H1 (cell line): ENCODE data around the gene PSPN. TPM values are rescaled to one million over a fixed set of nuclear protein-coding genes. Genes with fewer than 3 reads are reported as not detected.

ENCODE experiments used
- CTCF ChIA-PET: fragments of 300-600 bp; sonication (Branson Sonifier 250); formaldehyde crosslinking; loops from one replicate; lab custom pipeline; 2021; ENCODE audit not compliant: partially characterized antibody; lab: Charles Lee
- POLR2A ChIA-PET: fragments of 300-600 bp; sonication (Branson Sonifier 250); formaldehyde crosslinking; loops from one replicate; lab custom pipeline; 2021; ENCODE audit warnings: inconsistent platforms; ENCODE audit not compliant: partially characterized antibody; lab: Charles Lee
- DNase-seq, 2 experiments: peaks; one replicate each; pipeline versions ENCODE4 v3.0.0 to v3.0.0-alpha.2; 2010 to 2022; ENCODE audit warnings: low spot score in 2 of 2, low read depth in 1 of 2, mixed read lengths in 1 of 2
- FAIRE-seq: peaks from 2 replicates; lab custom pipeline; 2011; peaks lifted over from hg19 to GRCh38; lab: Jason Lieb, UNC
- H2AFZ ChIP-seq: 2 replicates; pipeline ENCODE4 v1.8.1; 2012; ENCODE audit warnings: low read length, inconsistent platforms
- H2AK5ac ChIP-seq: 2 replicates; pipeline ENCODE4 v1.6.1; 2013; ENCODE audit warnings: low read depth, low read length
- H2BK120ac ChIP-seq: replicated peaks from 2 replicates; pipeline ENCODE3; 2013; ENCODE audit warnings: low read depth, low read length, inconsistent platforms
- H2BK12ac ChIP-seq: 2 replicates; pipeline ENCODE4 v1.6.1; 2013; ENCODE audit warnings: low read depth, low read length
- H2BK15ac ChIP-seq: 2 replicates; pipeline ENCODE4 v1.6.1; 2013; ENCODE audit warnings: low read length
- H2BK20ac ChIP-seq: 2 replicates; pipeline ENCODE4 v1.6.1; 2013; ENCODE audit warnings: low read length
- H2BK5ac ChIP-seq: 2 replicates; pipeline ENCODE4 v1.6.1; 2013; ENCODE audit warnings: low read depth, low read length
- H3K14ac ChIP-seq: 2 replicates; pipeline ENCODE4 v1.6.1; 2013; ENCODE audit warnings: inconsistent platforms; ENCODE audit not compliant: insufficient read length
- H3K18ac ChIP-seq: 2 replicates; pipeline ENCODE4 v1.6.1; 2013; ENCODE audit warnings: low read length; ENCODE audit errors: extremely low read depth
- H3K23ac ChIP-seq: 2 replicates; pipeline ENCODE4 v1.6.1; 2013; ENCODE audit warnings: inconsistent platforms; ENCODE audit not compliant: insufficient read length
- H3K23me2 ChIP-seq: 2 replicates; pipeline ENCODE4 v1.6.1; 2013; ENCODE audit warnings: low read depth, low read length
- H3K27ac ChIP-seq: 2 replicates; pipeline ENCODE4 v1.6.1; 2011; ENCODE audit warnings: low read depth, low read length, inconsistent platforms
- H3K27me3 ChIP-seq, 4 experiments: replicated peaks in 1 of 4; 1 replicate in 1 of 4; 2 replicates in 3 of 4; pipeline versions ENCODE4 v1.6.1 to v1.8.1; 2011 to 2013; ENCODE audit warnings: low read length in 3 of 4, mild to moderate bottlenecking in 3 of 4, inconsistent platforms in 2 of 4, mixed read lengths in 2 of 4, moderate library complexity in 1 of 4; ENCODE audit not compliant: control insufficient read depth in 3 of 4, insufficient read depth in 3 of 4; ENCODE audit errors: extremely low read depth in 1 of 4
- H3K36me3 ChIP-seq, 4 experiments: 2 replicates each; pipeline versions ENCODE4 v1.6.1 to v1.8.1; 2011 to 2013; ENCODE audit warnings: mild to moderate bottlenecking in 4 of 4, low read length in 3 of 4, moderate library complexity in 2 of 4, control low read depth in 1 of 4, inconsistent platforms in 1 of 4; ENCODE audit not compliant: insufficient read depth in 4 of 4, control insufficient read depth in 2 of 4
- H3K4ac ChIP-seq: replicated peaks from 2 replicates; pipeline ENCODE3; 2013; ENCODE audit warnings: low read length, low read depth, mixed read lengths, inconsistent platforms; ENCODE audit not compliant: insufficient read length
- H3K4me1 ChIP-seq, 4 experiments: replicated peaks in 1 of 4; 1 replicate in 1 of 4; 2 replicates in 3 of 4; pipeline versions ENCODE4 v1.6.1 to v1.8.1; 2011 to 2013; ENCODE audit warnings: low read length in 3 of 4, inconsistent platforms in 2 of 4, mixed read lengths in 1 of 4; ENCODE audit not compliant: insufficient read depth in 4 of 4, control insufficient read depth in 3 of 4
- H3K4me2 ChIP-seq, 2 experiments: 2 replicates each; pipeline versions ENCODE4 v1.6.1 to v1.8.1; 2011 to 2013; ENCODE audit warnings: low read depth in 2 of 2, low read length in 2 of 2, control low read depth in 1 of 2, inconsistent platforms in 1 of 2, mild to moderate bottlenecking in 1 of 2; ENCODE audit not compliant: insufficient read depth in 1 of 2
- H3K4me3 ChIP-seq, 4 experiments: fragments of 200-600, 300-600 bp in 1 of 4; sonication (generic), shearing (Covaris generic), sonication (Bioruptor Twin) in 1 of 4; 2 replicates each; pipeline versions ENCODE4 v1.5.1 to v1.8.1; 2011 to 2016; ENCODE audit warnings: low read length in 4 of 4, low read depth in 3 of 4, control low read depth in 2 of 4, inconsistent platforms in 2 of 4, mild to moderate bottlenecking in 2 of 4, mixed read lengths in 1 of 4, moderate library complexity in 1 of 4; ENCODE audit not compliant: insufficient read depth in 2 of 4; ENCODE audit errors: extremely low read depth in 1 of 4
- H3K56ac ChIP-seq: replicated peaks from 2 replicates; pipeline ENCODE3; 2013; ENCODE audit warnings: low read depth, mild to moderate bottlenecking, mixed read lengths, low read length, inconsistent platforms; ENCODE audit not compliant: insufficient read length
- H3K79me1 ChIP-seq: 2 replicates; pipeline ENCODE4 v1.6.1; 2013; ENCODE audit warnings: low read depth, low read length, control low read depth
- H3K79me2 ChIP-seq, 2 experiments: 2 replicates each; pipeline versions ENCODE4 v1.6.1 to v1.8.1; 2012 to 2013; ENCODE audit warnings: low read length in 2 of 2, mild to moderate bottlenecking in 2 of 2, inconsistent platforms in 1 of 2; ENCODE audit not compliant: insufficient read depth in 2 of 2, control insufficient read depth in 1 of 2
- H3K9ac ChIP-seq, 4 experiments: replicated peaks in 1 of 4; 1 replicate in 1 of 4; 2 replicates in 3 of 4; pipeline versions ENCODE4 v1.6.1 to v1.8.1; 2011 to 2013; ENCODE audit warnings: low read depth in 3 of 4, low read length in 3 of 4, control low read depth in 2 of 4, mild to moderate bottlenecking in 2 of 4, moderate library complexity in 2 of 4, inconsistent platforms in 1 of 4; ENCODE audit errors: extremely low read depth in 1 of 4
- H3K9me3 ChIP-seq, 2 experiments: 2 replicates each; pipeline versions ENCODE4 v1.6.1 to v1.8.1; 2012 to 2013; ENCODE audit warnings: mild to moderate bottlenecking in 2 of 2, moderate library complexity in 2 of 2, control low read depth in 1 of 2, inconsistent platforms in 1 of 2, low read depth in 1 of 2, low read length in 1 of 2, mixed read lengths in 1 of 2; ENCODE audit not compliant: insufficient read depth in 2 of 2
- H4K20me1 ChIP-seq, 2 experiments: replicated peaks in 1 of 2; 2 replicates each; pipeline versions ENCODE3 to v1.8.1; 2011 to 2013; ENCODE audit warnings: inconsistent platforms in 2 of 2, low read length in 2 of 2, mild to moderate bottlenecking in 1 of 2; ENCODE audit not compliant: insufficient read depth in 2 of 2, control insufficient read depth in 1 of 2
- H4K5ac ChIP-seq: 2 replicates; pipeline ENCODE4 v1.6.1; 2013; ENCODE audit warnings: low read length, low read depth, mixed read lengths, inconsistent platforms; ENCODE audit not compliant: insufficient read length
- H4K8ac ChIP-seq: 2 replicates; pipeline ENCODE4 v1.8.0; 2013; ENCODE audit warnings: mild to moderate bottlenecking, moderate library complexity, low read length, inconsistent platforms; ENCODE audit not compliant: insufficient read depth; ENCODE audit errors: extremely low read depth
- H4K91ac ChIP-seq: replicated peaks from 2 replicates; pipeline ENCODE3; 2013; ENCODE audit warnings: low read length, mixed read lengths, inconsistent platforms; ENCODE audit not compliant: insufficient read length
- CBX5 ChIP-seq: fragments of 300-800, 300-1000 bp; sonication (generic); IDR thresholded peaks from 2 replicates; pipeline ENCODE4 v1.7.1; 2016; ENCODE audit warnings: antibody characterized with exemption, low read length, low read depth
- FOSL1 ChIP-seq: IDR thresholded peaks from 2 replicates; pipeline ENCODE4 v1.6.1; 2011; ENCODE audit warnings: mild to moderate bottlenecking, low read depth, low read length, moderate library complexity; ENCODE audit not compliant: insufficient read depth
- GABPA ChIP-seq: IDR thresholded peaks from 2 replicates; pipeline ENCODE4 v1.6.1; 2011; ENCODE audit warnings: mild to moderate bottlenecking, low read length, moderate library complexity, borderline replicate concordance; ENCODE audit not compliant: insufficient read depth
- KDM5A ChIP-seq: fragments of 200-600 bp; IDR thresholded peaks from 2 replicates; pipeline ENCODE4 v1.7.1; 2012; ENCODE audit warnings: mild to moderate bottlenecking, low read length, inconsistent platforms, mixed read lengths
- PHF8 ChIP-seq: fragments of 200-600 bp; sonication (generic); conservative IDR thresholded peaks from 2 replicates; pipeline ENCODE4 v1.7.1; 2012; ENCODE audit warnings: low read depth, mild to moderate bottlenecking, inconsistent platforms, low read length, moderate library complexity
- POLR2A ChIP-seq, 2 experiments: IDR thresholded peaks; 1 replicate in 1 of 2; 2 replicates in 1 of 2; pipeline ENCODE4 v1.6.1; 2011; ENCODE audit warnings: low read depth in 2 of 2, low read length in 2 of 2, mild to moderate bottlenecking in 2 of 2; ENCODE audit errors: control extremely low read depth in 1 of 2
- POLR2AphosphoS5 ChIP-seq: IDR thresholded peaks from 2 replicates; pipeline ENCODE4 v1.6.1; 2011; ENCODE audit warnings: low read depth, low read length
- RFX5 ChIP-seq: IDR thresholded peaks from 2 replicates; pipeline ENCODE4 v1.6.1; 2011; ENCODE audit warnings: low read depth, low read length, improper control_type of control experiment, borderline replicate concordance
- USF2 ChIP-seq: IDR thresholded peaks from 2 replicates; pipeline ENCODE4 v1.6.1; 2011; ENCODE audit warnings: low read length, improper control_type of control experiment
- WGBS, 2 experiments: shearing (Covaris generic) in 1 of 2; methylation state at CpG; one replicate each; pipeline versions ENCODE4 v1.1.6 to v1.1.7; 2013 to 2015; ENCODE audit warnings: low lambda C conversion rate in 2 of 2, mixed read lengths in 2 of 2, inconsistent platforms in 1 of 2, low coverage in 1 of 2, missing lambda C conversion rate in 1 of 2; ENCODE audit not compliant: insufficient replicate concordance in 2 of 2, insufficient coverage in 1 of 2, insufficient read length in 1 of 2; ENCODE audit errors: extremely low coverage in 1 of 2, missing lambda C conversion rate in 1 of 2; 5-methylcytosine and 5-hydroxymethylcytosine counted together
- polyA plus RNA-seq, 7 experiments: library from polyadenylated mRNA; depleted of rRNA in 3 of 7; stranded (reverse) in 5 of 7; unstranded in 2 of 7; fragments of >200 nt in 5 of 7; fragments of 200-250 nt in 2 of 7; gene quantifications; 1 replicate in 5 of 7; 2 replicates in 1 of 7; 4 replicates in 1 of 7; pipeline versions ENCODE4 v1.2.1 to v1.2.3, GENCODE V29; 2011 to 2013; ENCODE audit warnings: missing spikeins in 2 of 7, mixed read lengths in 2 of 7
- total RNA-seq: library from RNA; stranded (reverse); fragmentation: NEBNext Ultra II Directional; extraction: Animal tissue kit (Norgen Biotek cat#: 25700); gene quantifications from 2 replicates; pipeline ENCODE4 v1.2.1, GENCODE V29; 2021
- TF ChIP-seq, protein P1 (sequence below): IDR thresholded peaks from 2 replicates; pipeline ENCODE4 v1.6.1; 2012; ENCODE audit warnings: inconsistent platforms

PSPN gene
- total and polyA plus RNA-seq, 2 of the 8 experiments (the other 6 are each of a cell fraction or from before 2014, with no cell fraction given), result 1.0 to 2.1 TPM

GRCh38 chr19:6412447-6413091 lies 36.8 kb upstream of the PSPN start:
- no peaks in the 10 kb centered on the region for H3K9me3 ChIP-seq
- TF ChIP-seq CBX5, result no peak
- TF ChIP-seq POLR2A (IDR thresholded peaks at IDR 0.05; ENCODE audit: control extremely low read depth in 1 of 2, low read depth in 2 of 2, low read length in 2 of 2), result peak; percentile 38 to 75
- no peak for TF ChIP-seq PHF8
- no peak for TF ChIP-seq FOSL1
- no peak for TF ChIP-seq KDM5A
- TF ChIP-seq GABPA, result peak; percentile 50; the same call in 1 of the 2 replicates
- TF ChIP-seq, protein P1, sequence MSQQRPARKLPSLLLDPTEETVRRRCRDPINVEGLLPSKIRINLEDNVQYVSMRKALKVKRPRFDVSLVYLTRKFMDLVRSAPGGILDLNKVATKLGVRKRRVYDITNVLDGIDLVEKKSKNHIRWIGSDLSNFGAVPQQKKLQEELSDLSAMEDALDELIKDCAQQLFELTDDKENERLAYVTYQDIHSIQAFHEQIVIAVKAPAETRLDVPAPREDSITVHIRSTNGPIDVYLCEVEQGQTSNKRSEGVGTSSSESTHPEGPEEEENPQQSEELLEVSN, result no peak
- peak; percentile 68 for TF ChIP-seq POLR2AphosphoS5
- TF ChIP-seq RFX5, result no peak
- TF ChIP-seq USF2, result no peak

More at GRCh38 chr19:6412447-6413091, 36.8 kb upstream of the PSPN start:
- H3K56ac ChIP-seq, result no peak overlapping the region
- no peak overlapping the region for H4K91ac ChIP-seq
- H3K36me3 ChIP-seq, result peaks cover 16 to 43% (median 31%) of the 10 kb centered on the region in 4 experiments
- no peaks in the 10 kb centered on the region for H3K27me3 ChIP-seq
- peak overlapping the region; percentile 29; the same call in 1 of the 2 replicates for H4K8ac ChIP-seq
- H3K4me3 ChIP-seq, result no peak overlapping the region
- no peak overlapping the region for H2BK20ac ChIP-seq
- H3K23me2 ChIP-seq, result no peaks in the 10 kb centered on the region
- no peak overlapping the region for H3K18ac ChIP-seq
- 0 out of 4 replicates have a peak overlapping the region, but pooled peaks of 1 of the 2 experiments have one; percentile 15 for H3K4me2 ChIP-seq
- H3K79me2 ChIP-seq, result 0 out of 4 replicates have a peak, but pooled peaks cover 0 to 5% of the 10 kb centered on the region in 2 experiments
- ChIA-PET CTCF (interaction anchor here (0.7 to 2.7 kb wide), 8 partner anchors 9 to 287 kb away, joined by 3 to 11 read pairs (median 3); partner anchors contain the start of gene PSPN), POLR2A (interaction anchor here (0.9 to 3.3 kb wide), 6 partner anchors 7 to 20 kb away, joined by 3 to 20 read pairs (median 6); partner anchors contain the start of genes GTF2F1 and KHSRP)
- no peak overlapping the region for H2AFZ ChIP-seq
- H3K4me1 ChIP-seq, result peaks cover 0 to 12% (median 6%) of the 10 kb centered on the region in 4 experiments; a peak in 6 of 7 replicates
- no peak overlapping the region for H4K5ac ChIP-seq
- no peak overlapping the region for H2AK5ac ChIP-seq
- FAIRE-seq (peak; percentile 57), DNase-seq (peak; percentile 57 to 90)
- H4K20me1 ChIP-seq, result peaks cover 6 to 22% of the 10 kb centered on the region in 2 experiments
- no peak overlapping the region for H3K23ac ChIP-seq
- WGBS, 2 experiments, result 67% methylated on average over 15 of the region's 15 CpGs; no CpG with 5 or more reads in 1 of the 2 experiments
- H2BK12ac ChIP-seq, result no peak overlapping the region
- H2BK120ac ChIP-seq, result no peak overlapping the region
- peak overlapping the region; percentile 73; the same call in 1 of the 2 replicates for H2BK5ac ChIP-seq
- H3K9ac ChIP-seq, result no peak overlapping the region
- no peak overlapping the region for H3K4ac ChIP-seq
- H2BK15ac ChIP-seq, result no peak overlapping the region
- H3K14ac ChIP-seq, result no peak overlapping the region
- peak overlapping the region; percentile 37 for H3K27ac ChIP-seq
- peaks cover 4% of the 10 kb centered on the region; the same call in 1 of the 2 replicates for H3K79me1 ChIP-seq
